GM21526 (cell line): Measurements from ENCODE around the gene PLXNC1.

Source experiments
- ATAC-seq: cut with Tn5 transposase; IDR thresholded peaks from one replicate; pipeline ENCODE4 v1.9.1; 2021; ENCODE audit warnings: moderate library complexity; ENCODE audit not compliant: unreplicated experiment, low FRiP score

PLXNC1 gene

GRCh38 chr12:94200069-94200468, 51.7 kb downstream of the PLXNC1 start:
- ATAC-seq: no peak

GRCh38 chr12:94200695-94201094, 52.3 kb downstream of the PLXNC1 start:
- no peak for ATAC-seq

- no peak for ATAC-seq
These were observed 54.1 kb downstream of the PLXNC1 start for GRCh38 chr12:94202245-94203180.

- ATAC-seq: no peak
These were observed 54.8 kb downstream of the PLXNC1 start for GRCh38 chr12:94203181-94203546.

- ATAC-seq: no peak
These were observed 55.4 kb downstream of the PLXNC1 start for GRCh38 chr12:94203796-94204195.

GRCh38 chr12:94204499-94205247, 56.3 kb downstream of the PLXNC1 start:
- ATAC-seq: peak; percentile 32

- no peak for ATAC-seq
These were observed 57.4 kb downstream of the PLXNC1 start for GRCh38 chr12:94205822-94206221.

GRCh38 chr12:94206886-94207285, 58.5 kb downstream of the PLXNC1 start:
- no peak for ATAC-seq

GRCh38 chr12:94207467-94207848, 59.1 kb downstream of the PLXNC1 start:
- ATAC-seq: no peak

GRCh38 chr12:94207849-94208621, 59.7 kb downstream of the PLXNC1 start:
- ATAC-seq: peak; percentile 81

- ATAC-seq: peak; percentile 32
These were observed 60.2 kb downstream of the PLXNC1 start for GRCh38 chr12:94208622-94208966.

GRCh38 chr12:94209240-94209639, 60.9 kb downstream of the PLXNC1 start:
- no peak for ATAC-seq

- ATAC-seq: no peak
These were observed 62.6 kb downstream of the PLXNC1 start for GRCh38 chr12:94211021-94211420.

- no peak for ATAC-seq
These were observed 69.9 kb downstream of the PLXNC1 start for GRCh38 chr12:94218233-94218632.

GRCh38 chr12:94219622-94220302, 71.4 kb downstream of the PLXNC1 start:
- ATAC-seq: no peak

- ATAC-seq: no peak
These were observed 72.4 kb downstream of the PLXNC1 start for GRCh38 chr12:94220804-94221203.

- ATAC-seq: no peak
These were observed 74.1 kb downstream of the PLXNC1 start for GRCh38 chr12:94222351-94223084.

GRCh38 chr12:94223842-94224241, 75.5 kb downstream of the PLXNC1 start:
- no peak for ATAC-seq

- ATAC-seq: no peak
These were observed 77.1 kb downstream of the PLXNC1 start for GRCh38 chr12:94225506-94225905.
